T-helper 2 cell (primary cell): ENCODE measurements around the gene HPD.
"Not testable (repeated sequence)": the region's sequence is repeated elsewhere in the genome, so short reads cannot be mapped to it uniquely, and the experiment has no call there.

Source experiments
- DNase-seq, 5 experiments: peaks; one replicate each; pipeline versions ENCODE4 v3.0.0 to v3.0.0-alpha.2; 2012 to 2022
- total RNA-seq, 2 donors: gene quantifications; one replicate each; lab custom pipeline; 2026; lab: John Stamatoyannopoulos, UW

The HPD gene
- total RNA-seq = 0 reads per million in 2 donors

- DNase-seq = no peak
These were observed at the start of gene HPD for GRCh38 chr12:121858662-121859572. TSS of gene HPD (minus strand) at chr12:121858859. CDS start at chr12:121858823, 36 bp downstream.

GRCh38 chr12:121905746-121906145 is 47.1 kb upstream of the HPD start:
- no peak for DNase-seq

- DNase-seq = no peak
These were observed 44.5 kb upstream of the HPD start for GRCh38 chr12:121903202-121903601.

- DNase-seq = no peak
These were observed 40.9 kb upstream of the HPD start for GRCh38 chr12:121899590-121899989.

GRCh38 chr12:121898287-121898686 is 39.6 kb upstream of the HPD start:
- no peak for DNase-seq

- DNase-seq = peak in 1 of 5 experiments; percentile 18
These were observed 36.0 kb upstream of the HPD start for GRCh38 chr12:121894633-121895032.

GRCh38 chr12:121893961-121894460 is 35.4 kb upstream of the HPD start:
- peak in 1 of 5 experiments; percentile 54 for DNase-seq

GRCh38 chr12:121892673-121893561 is 34.3 kb upstream of the HPD start:
- DNase-seq = no peak

GRCh38 chr12:121889661-121890060 is 31.0 kb upstream of the HPD start:
- peak in 1 of 5 experiments; percentile 28 for DNase-seq

- DNase-seq = no peak
These were observed 30.6 kb upstream of the HPD start for GRCh38 chr12:121889274-121889624.

- DNase-seq = peak; percentile 95 to 98 (median 97)
These were observed 30.0 kb upstream of the HPD start, which contains the start of gene PSMD9 for GRCh38 chr12:121888478-121889273. TSS of gene PSMD9 (plus strand) at chr12:121888790. CDS start at chr12:121888857, 67 bp downstream.

GRCh38 chr12:121888083-121888477 is 29.4 kb upstream of the HPD start:
- no peak for DNase-seq

- DNase-seq = not testable (repeated sequence)
These were observed 26.5 kb upstream of the HPD start for GRCh38 chr12:121885129-121885528.

- DNase-seq = no peak
These were observed 24.6 kb upstream of the HPD start for GRCh38 chr12:121883315-121883660.

GRCh38 chr12:121876080-121876447 is 17.4 kb upstream of the HPD start:
- DNase-seq = not testable (repeated sequence)

- no peak for DNase-seq
These were observed 16.9 kb upstream of the HPD start for GRCh38 chr12:121875582-121875981.

GRCh38 chr12:121874071-121874470 is 15.4 kb upstream of the HPD start:
- DNase-seq = no peak

- no peak for DNase-seq
These were observed 14.5 kb upstream of the HPD start for GRCh38 chr12:121873216-121873569.

- DNase-seq = no peak
These were observed 14.0 kb upstream of the HPD start for GRCh38 chr12:121872546-121873215.

GRCh38 chr12:121871467-121871866 is 12.8 kb upstream of the HPD start:
- no peak for DNase-seq

GRCh38 chr12:121869229-121869628 is 10.6 kb upstream of the HPD start:
- not testable (repeated sequence) for DNase-seq

- no peak for DNase-seq
These were observed 7.7 kb upstream of the HPD start for GRCh38 chr12:121866331-121866730.
